ENCODE data around the gene CCRL2.

Gene CCRL2

GRCh38 chr3:46406443-46406787 lies 644 bp upstream of the CCRL2 start:
- Histone ChIP-seq H3K36me3 (ENCODE audit: insufficient read depth, insufficient read length, low read length) (no peaks in the 10 kb centered on the region), H3K9me3 (ENCODE audit: insufficient read depth, low read length) (no peaks in the 10 kb centered on the region), H3K4me1 (ENCODE audit: insufficient read depth, insufficient read length) (peaks cover 4% of the 10 kb centered on the region), H3K27me3 (ENCODE audit: insufficient read depth, insufficient read length) (no peaks in the 10 kb centered on the region), H3K4me3 (ENCODE audit: insufficient read length, low read depth) (no peak overlapping the region), H3K9ac (ENCODE audit: insufficient read length, low read depth) (no peak overlapping the region)
- DNase-seq (ENCODE audit: low read depth, low spot score), result no peak
- TF ChIP-seq YY1 (IDR thresholded peaks at IDR 0.05; ENCODE audit: insufficient read depth, insufficient read length) (no peak), ZNF274 (IDR thresholded peaks at IDR 0.05; ENCODE audit: low read depth, low read length) (no peak), SUZ12 (IDR thresholded peaks at IDR 0.05; ENCODE audit: extremely low read depth, insufficient read depth, insufficient read length) (no peak)

- no peak for DNase-seq (ENCODE audit: low read depth, low spot score)
- no peaks in the 10 kb centered on the region for H3K27me3 ChIP-seq (ENCODE audit: insufficient read depth, insufficient read length)
- H3K4me3 ChIP-seq (ENCODE audit: insufficient read length, low read depth), result no peak overlapping the region
- TF ChIP-seq ZNF274 (IDR thresholded peaks at IDR 0.05; ENCODE audit: low read depth, low read length), result no peak
- no peak for TF ChIP-seq YY1 (IDR thresholded peaks at IDR 0.05; ENCODE audit: insufficient read depth, insufficient read length)
- no peak for TF ChIP-seq SUZ12 (IDR thresholded peaks at IDR 0.05; ENCODE audit: extremely low read depth, insufficient read depth, insufficient read length)
- H3K9ac ChIP-seq (ENCODE audit: insufficient read length, low read depth), result no peak overlapping the region
- H3K36me3 ChIP-seq (ENCODE audit: insufficient read depth, insufficient read length, low read length), result no peaks in the 10 kb centered on the region
- peaks cover 4% of the 10 kb centered on the region for H3K4me1 ChIP-seq (ENCODE audit: insufficient read depth, insufficient read length)
- no peaks in the 10 kb centered on the region for H3K9me3 ChIP-seq (ENCODE audit: insufficient read depth, low read length)
Measured at GRCh38 chr3:46407970-46408369, 911 bp downstream of the CCRL2 start.

- no peak overlapping the region for H3K9ac ChIP-seq (ENCODE audit: insufficient read length, low read depth)
- TF ChIP-seq ZNF274 (IDR thresholded peaks at IDR 0.05; ENCODE audit: low read depth, low read length) (no peak), SUZ12 (IDR thresholded peaks at IDR 0.05; ENCODE audit: extremely low read depth, insufficient read depth, insufficient read length) (no peak), YY1 (IDR thresholded peaks at IDR 0.05; ENCODE audit: insufficient read depth, insufficient read length) (no peak)
- no peaks in the 10 kb centered on the region for H3K36me3 ChIP-seq (ENCODE audit: insufficient read depth, insufficient read length, low read length)
- no peaks in the 10 kb centered on the region for H3K27me3 ChIP-seq (ENCODE audit: insufficient read depth, insufficient read length)
- H3K4me1 ChIP-seq (ENCODE audit: insufficient read depth, insufficient read length), result peaks cover 4% of the 10 kb centered on the region
- DNase-seq (ENCODE audit: low read depth, low spot score), result no peak
- no peaks in the 10 kb centered on the region for H3K9me3 ChIP-seq (ENCODE audit: insufficient read depth, low read length)
- no peak overlapping the region for H3K4me3 ChIP-seq (ENCODE audit: insufficient read length, low read depth)
Measured at GRCh38 chr3:46408853-46409252, 1.8 kb downstream of the CCRL2 start.

GRCh38 chr3:46409739-46410489 lies 2.9 kb downstream of the CCRL2 start:
- no peaks in the 10 kb centered on the region for H3K27me3 ChIP-seq (ENCODE audit: insufficient read depth, insufficient read length)
- no peaks in the 10 kb centered on the region for H3K9me3 ChIP-seq (ENCODE audit: insufficient read depth, low read length)
- no peak overlapping the region for H3K4me3 ChIP-seq (ENCODE audit: insufficient read length, low read depth)
- H3K4me1 ChIP-seq (ENCODE audit: insufficient read depth, insufficient read length), result peaks cover 4% of the 10 kb centered on the region
- TF ChIP-seq ZNF274 (IDR thresholded peaks at IDR 0.05; ENCODE audit: low read depth, low read length), result no peak
- no peak for TF ChIP-seq SUZ12 (IDR thresholded peaks at IDR 0.05; ENCODE audit: extremely low read depth, insufficient read depth, insufficient read length)
- no peak for TF ChIP-seq YY1 (IDR thresholded peaks at IDR 0.05; ENCODE audit: insufficient read depth, insufficient read length)
- no peak for DNase-seq (ENCODE audit: low read depth, low spot score)
- no peaks in the 10 kb centered on the region for H3K36me3 ChIP-seq (ENCODE audit: insufficient read depth, insufficient read length, low read length)
- H3K9ac ChIP-seq (ENCODE audit: insufficient read length, low read depth), result no peak overlapping the region

GRCh38 chr3:46410669-46411068 lies 3.6 kb downstream of the CCRL2 start:
- no peaks in the 10 kb centered on the region for H3K4me1 ChIP-seq (ENCODE audit: insufficient read depth, insufficient read length)
- H3K4me3 ChIP-seq (ENCODE audit: insufficient read length, low read depth), result no peak overlapping the region
- TF ChIP-seq SUZ12 (IDR thresholded peaks at IDR 0.05; ENCODE audit: extremely low read depth, insufficient read depth, insufficient read length) (no peak), YY1 (IDR thresholded peaks at IDR 0.05; ENCODE audit: insufficient read depth, insufficient read length) (no peak), ZNF274 (IDR thresholded peaks at IDR 0.05; ENCODE audit: low read depth, low read length) (no peak)
- no peaks in the 10 kb centered on the region for H3K27me3 ChIP-seq (ENCODE audit: insufficient read depth, insufficient read length)
- DNase-seq (ENCODE audit: low read depth, low spot score), result no peak
- H3K9ac ChIP-seq (ENCODE audit: insufficient read length, low read depth), result no peak overlapping the region
- no peaks in the 10 kb centered on the region for H3K36me3 ChIP-seq (ENCODE audit: insufficient read depth, insufficient read length, low read length)
- no peaks in the 10 kb centered on the region for H3K9me3 ChIP-seq (ENCODE audit: insufficient read depth, low read length)

- H3K4me1 ChIP-seq (ENCODE audit: insufficient read depth, insufficient read length), result no peaks in the 10 kb centered on the region
- DNase-seq (ENCODE audit: low read depth, low spot score), result no peak
- no peak overlapping the region for H3K4me3 ChIP-seq (ENCODE audit: insufficient read length, low read depth)
- no peaks in the 10 kb centered on the region for H3K27me3 ChIP-seq (ENCODE audit: insufficient read depth, insufficient read length)
- H3K9me3 ChIP-seq (ENCODE audit: insufficient read depth, low read length), result no peaks in the 10 kb centered on the region
- no peak overlapping the region for H3K9ac ChIP-seq (ENCODE audit: insufficient read length, low read depth)
- H3K36me3 ChIP-seq (ENCODE audit: insufficient read depth, insufficient read length, low read length), result no peaks in the 10 kb centered on the region
- TF ChIP-seq ZNF274 (IDR thresholded peaks at IDR 0.05; ENCODE audit: low read depth, low read length) (no peak), SUZ12 (IDR thresholded peaks at IDR 0.05; ENCODE audit: extremely low read depth, insufficient read depth, insufficient read length) (no peak), YY1 (IDR thresholded peaks at IDR 0.05; ENCODE audit: insufficient read depth, insufficient read length) (no peak)
Measured at GRCh38 chr3:46411271-46411670, 4.2 kb downstream of the CCRL2 start.

GRCh38 chr3:46412786-46413298 lies 5.8 kb downstream of the CCRL2 start:
- H3K36me3 ChIP-seq (ENCODE audit: insufficient read depth, insufficient read length, low read length), result no peaks in the 10 kb centered on the region

More at GRCh38 chr3:46412786-46413298, 5.8 kb downstream of the CCRL2 start:
- Histone ChIP-seq H3K9ac (ENCODE audit: insufficient read length, low read depth) (no peak overlapping the region), H3K9me3 (ENCODE audit: insufficient read depth, low read length) (no peaks in the 10 kb centered on the region), H3K27me3 (ENCODE audit: insufficient read depth, insufficient read length) (no peaks in the 10 kb centered on the region), H3K4me1 (ENCODE audit: insufficient read depth, insufficient read length) (peaks cover 4% of the 10 kb centered on the region), H3K4me3 (ENCODE audit: insufficient read length, low read depth) (no peak overlapping the region)
- no peak for TF ChIP-seq ZNF274 (IDR thresholded peaks at IDR 0.05; ENCODE audit: low read depth, low read length)
- DNase-seq (ENCODE audit: low read depth, low spot score), result no peak

Measured in NT2/D1 (cell line).